ENCODE measurements around the gene SECTM1.
"Not testable (repeated sequence)": the region's sequence is repeated elsewhere in the genome, so short reads cannot be mapped to it uniquely, and the experiment has no call there.

SECTM1 gene
- total RNA-seq: 2.5 to 6.7 (median 4.2) reads per million in 3 experiments

DNA sequence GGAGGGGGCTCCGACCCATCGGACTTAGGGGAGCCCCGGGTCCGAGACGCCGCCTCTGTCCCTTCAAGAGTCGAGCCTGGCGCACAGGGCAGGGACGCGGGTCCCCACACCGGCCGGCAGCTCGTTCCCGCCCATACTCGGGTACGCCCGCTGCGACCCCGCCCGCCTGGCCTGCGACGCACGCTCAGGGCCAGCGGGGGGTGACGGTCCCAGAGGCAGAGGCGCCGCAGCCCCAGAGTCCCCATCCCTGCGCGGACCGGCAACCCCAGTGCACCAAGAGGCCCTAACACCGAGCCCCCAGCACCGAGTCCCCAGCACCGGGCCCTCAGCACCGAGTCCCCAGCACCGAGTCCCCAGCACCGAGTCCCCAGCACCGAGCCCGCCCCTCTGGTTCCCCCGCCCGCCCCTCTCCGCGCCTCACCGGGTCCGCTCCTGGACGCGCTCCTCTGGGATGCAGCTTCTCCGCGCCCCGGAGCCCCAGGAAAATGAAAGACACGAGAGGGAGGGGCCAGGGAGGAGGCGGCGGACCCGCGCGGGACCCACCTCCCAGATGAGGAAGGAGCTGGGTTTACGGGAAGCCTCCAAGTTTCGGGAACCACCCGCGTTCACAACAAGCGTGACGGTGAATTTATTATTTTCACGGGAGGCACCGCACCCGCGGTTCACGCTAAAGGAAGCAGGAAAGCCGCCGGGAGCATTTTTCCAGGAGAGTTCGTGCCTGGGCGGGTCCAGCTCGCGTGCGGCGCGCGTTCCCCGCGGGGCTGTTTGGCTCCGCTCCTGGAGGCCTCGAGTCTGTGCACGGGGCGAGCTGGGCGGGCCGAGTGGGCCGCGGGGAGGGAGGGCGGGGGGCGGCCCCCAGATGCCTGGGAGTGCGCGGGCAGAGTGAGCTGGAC lies at the start of gene SECTM1:
TSS of gene SECTM1 (minus strand) at position 488 of the 893 bp plus-strand sequence. CDS start 6,526 bp downstream, outside the sequence.
- DNase-seq: no peak

DNA sequence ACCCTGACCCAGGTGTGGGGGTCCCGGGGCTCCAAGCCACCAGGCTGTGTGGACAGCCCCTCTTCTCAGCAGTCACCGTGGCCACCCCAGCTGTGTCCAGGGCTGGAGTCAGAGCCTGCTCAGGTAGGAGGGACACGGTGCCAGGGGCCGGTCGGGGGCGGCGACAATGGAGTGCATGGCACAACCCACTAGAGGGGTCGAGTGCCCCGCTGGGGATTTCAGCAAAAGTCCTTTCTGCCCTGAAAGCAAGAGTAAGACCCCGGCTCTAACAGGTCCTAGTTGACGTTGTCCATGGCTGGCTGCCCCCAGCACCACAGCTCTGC lies 49.3 kb upstream of the SECTM1 start:
- no peak for DNase-seq

DNA sequence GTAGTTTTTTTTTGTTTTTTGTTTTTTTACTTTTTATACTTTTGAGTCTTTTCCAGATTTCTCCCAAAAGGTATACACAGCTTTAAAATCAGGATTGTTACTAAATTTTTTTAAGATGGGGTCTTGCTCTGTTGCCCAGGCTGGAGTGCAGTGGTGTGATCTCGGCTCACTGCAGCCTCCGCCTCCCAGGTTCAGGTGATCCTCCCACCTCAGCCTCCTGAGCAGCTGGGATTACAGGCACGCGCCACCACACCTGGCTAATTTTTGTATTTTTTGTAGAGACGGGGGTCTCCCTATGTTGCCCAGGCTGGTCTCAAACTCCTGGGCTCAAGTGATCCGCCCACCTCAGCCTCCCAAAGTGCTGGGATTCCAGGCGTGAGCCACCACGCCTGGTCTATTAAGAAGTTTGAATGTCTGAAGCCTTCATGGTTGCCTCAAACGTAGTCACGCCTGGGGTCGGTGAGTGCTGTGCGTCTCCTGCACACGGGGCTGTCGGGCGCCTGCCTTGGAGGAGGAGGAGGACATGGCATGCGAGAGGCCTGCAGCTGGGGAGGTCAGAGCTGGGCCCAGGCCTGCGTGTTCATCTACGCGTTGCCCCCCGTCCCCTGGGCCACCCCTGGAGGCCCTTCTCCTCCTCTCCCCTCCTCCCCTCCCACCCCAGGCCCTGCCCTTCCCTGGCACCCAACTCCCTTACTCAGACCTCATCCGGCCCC lies 48.8 kb upstream of the SECTM1 start:
- not testable (repeated sequence) for DNase-seq

DNA sequence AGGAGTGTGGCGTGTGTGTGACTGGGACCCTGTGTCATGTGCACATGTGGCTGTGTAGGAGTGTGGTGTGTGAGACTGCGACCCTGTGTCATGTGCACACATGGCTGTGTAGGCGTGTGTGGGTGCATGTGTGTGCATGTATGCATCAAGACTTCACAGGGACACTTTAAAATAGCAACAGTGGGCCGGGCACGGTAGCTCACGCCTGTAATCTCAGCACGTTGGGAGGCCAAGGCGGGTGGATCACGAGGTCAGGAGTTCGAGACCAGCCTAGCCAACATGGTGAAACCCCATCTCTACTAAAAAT lies 48.1 kb upstream of the SECTM1 start:
- not testable (repeated sequence) for DNase-seq

DNA sequence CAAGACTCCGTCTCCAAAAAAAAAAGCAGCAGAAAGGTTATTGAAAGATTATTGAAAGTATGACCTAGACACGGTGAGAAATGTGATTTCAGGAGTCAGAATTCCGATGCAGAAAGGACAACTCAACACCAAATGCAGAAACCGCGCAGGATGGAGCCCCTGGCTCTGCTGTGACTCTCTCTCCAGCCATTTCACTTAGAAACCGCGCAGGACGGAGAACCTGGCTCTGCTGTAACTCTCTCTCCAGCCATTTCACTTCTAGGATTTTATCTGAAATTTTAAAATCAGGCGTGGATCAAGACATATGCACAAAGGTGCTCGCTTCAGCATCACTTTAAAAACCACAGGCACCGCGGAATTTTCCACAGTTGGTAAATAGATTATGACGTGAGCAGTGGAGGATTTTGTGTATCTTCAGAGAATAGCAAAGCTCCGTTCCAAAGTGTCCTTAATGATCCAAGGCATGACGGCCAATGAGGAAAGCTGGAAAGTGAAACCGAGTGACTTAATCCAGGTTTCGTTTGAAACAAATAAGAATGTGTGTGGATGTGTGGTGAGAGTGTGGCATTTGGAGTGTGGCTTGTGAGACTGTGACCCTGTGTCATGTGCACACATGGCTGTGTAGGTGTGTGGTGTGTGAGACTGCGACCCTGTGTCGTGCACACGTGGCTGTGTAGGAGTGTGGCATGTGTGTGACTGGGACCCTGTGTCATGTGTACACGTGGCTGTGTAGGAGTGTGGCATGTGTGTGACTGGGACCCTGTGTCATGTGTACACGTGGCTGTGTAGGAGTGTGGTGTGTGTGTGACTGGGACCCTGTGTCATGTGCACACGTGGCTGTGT lies 47.5 kb upstream of the SECTM1 start:
- no peak for DNase-seq

DNA sequence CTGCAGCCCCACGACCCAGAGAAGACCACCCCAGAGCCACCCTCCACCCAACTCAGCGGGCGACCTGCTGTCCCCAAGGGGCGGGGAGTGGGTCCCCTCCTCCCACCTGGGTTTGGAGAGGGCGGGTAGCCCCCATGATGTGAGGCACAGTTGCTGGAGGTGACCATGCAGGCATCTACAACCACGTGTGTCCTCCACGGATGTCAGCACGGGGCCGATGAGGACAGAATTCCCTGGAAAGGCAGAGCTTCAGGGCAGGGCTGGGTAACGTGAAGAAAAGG lies 45.1 kb upstream of the SECTM1 start:
- no peak for DNase-seq

DNA sequence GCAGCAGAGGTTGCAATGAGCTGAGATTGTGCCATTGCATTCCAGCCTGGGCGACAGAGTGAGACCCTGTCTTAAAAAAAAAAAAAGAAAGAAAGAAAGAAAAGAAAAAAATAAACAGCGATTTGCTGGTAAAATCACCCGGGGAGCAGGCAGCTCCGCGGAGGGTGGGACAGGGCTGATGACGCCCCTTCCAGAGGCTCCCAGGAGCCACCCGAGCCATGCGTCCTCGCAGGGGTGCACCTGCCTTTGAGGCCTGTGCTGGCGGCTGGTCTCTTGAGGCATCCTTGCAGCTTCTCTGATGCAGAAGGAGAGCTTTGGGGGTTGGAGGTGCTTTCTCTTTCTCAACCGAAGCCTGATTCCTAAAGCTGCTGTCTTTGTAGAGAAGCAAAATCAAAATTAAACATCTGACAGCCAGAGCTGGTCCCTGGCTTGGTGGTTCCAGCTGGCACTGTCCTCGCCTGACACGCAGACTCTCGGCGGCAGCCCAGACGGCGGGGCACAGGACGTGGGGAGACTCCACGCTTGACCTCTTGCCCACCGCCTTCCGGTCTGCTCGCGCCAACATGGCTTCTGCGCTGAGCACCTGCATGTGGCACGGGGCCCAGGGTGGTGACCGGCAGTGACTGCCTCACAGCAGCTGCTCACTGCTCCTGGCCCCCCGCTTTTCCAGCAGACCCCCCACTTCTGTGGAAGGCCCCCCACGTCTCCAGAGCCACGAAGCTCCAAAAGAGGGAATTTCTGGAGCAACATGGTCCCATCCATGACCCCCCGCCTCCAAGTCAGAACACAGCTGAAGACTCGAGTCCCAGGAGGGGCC lies 44.6 kb upstream of the SECTM1 start:
- no peak for DNase-seq

DNA sequence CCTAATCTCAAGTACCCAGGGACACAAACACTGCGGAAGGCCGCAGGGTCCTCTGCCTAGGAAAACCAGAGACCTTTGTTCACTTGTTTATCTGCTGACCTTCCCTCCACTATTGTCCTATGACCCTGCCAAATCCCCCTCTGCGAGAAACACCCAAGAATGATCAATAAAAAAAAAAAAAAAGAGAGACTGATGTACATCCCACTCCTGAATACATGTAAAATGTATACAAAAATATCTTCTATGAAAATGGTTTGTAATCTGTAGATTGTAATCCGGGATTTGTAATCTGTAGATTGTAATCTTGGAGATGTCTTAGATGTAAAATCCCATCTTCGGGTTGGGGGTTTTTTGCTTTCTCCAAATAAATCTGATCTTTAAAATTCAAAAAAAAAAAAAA lies 43.7 kb upstream of the SECTM1 start:
- not testable (repeated sequence) for DNase-seq

DNA sequence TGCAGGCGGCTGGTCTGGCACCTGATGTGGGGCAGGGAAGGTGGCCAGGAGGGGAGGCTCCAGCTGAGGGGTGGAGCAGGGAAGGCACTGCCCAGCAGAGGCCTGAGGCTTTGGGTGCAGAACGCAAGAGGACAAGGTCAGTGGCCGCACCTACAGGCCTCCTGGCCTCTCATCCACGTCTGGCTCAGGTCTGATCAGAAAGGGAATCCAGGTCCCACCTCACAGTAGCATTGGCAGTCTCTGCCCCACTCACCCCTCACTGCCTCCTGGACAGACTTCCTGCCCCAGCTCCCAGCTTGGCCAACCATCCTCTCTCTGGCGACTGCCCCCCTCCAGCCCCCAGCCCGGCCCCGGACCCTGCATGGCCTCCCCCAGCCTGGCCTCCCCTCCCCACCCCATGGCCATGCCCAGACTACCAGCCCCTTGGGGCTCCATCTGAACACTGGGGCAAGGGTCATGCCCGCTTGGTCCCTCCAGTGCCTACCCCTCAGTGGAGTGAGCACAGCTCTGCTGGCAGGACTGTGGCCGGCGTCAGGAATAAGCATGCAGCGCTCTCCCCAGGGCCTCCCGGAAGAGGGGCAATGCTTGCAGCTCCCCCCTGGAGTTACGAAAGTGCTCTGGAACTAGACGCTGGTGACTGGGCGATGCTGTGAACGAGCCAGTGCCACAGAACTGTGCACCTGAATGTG lies 42.6 kb upstream of the SECTM1 start:
- DNase-seq: no peak

DNA sequence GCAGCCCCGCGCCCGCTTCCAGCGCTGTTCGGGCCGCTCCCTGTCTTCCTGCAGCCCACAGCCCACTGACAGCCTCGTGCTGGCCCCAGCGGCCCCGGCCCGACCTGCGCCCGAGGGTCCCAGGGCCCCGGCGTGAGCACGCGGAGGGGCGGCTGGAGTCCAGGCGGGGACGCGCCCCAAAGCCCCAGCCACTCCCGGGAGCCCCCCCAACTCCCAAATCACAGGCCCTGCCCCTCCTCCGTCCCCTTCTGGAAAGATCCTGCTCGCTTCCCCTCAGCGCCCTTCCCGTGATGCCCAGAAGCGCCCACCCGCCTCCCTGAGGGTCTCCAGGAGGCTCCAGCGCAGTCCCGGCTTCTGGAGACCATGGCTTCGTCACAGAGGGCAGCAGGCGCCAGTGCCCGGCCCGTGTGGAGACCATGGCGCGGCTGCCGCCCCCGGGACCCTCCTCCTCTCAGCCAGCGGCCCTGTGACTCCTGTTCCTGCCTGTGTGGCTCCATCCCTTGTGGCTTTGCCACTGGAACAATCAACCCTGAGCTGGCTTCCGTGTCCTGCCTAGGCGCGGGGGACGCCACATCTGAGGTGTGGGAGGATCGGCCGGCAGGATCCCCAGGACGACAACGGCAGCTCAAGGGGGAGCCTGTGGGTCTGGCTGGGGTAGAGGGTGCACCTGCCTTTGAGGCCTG lies 41.9 kb upstream of the SECTM1 start:
- DNase-seq: no peak

DNA sequence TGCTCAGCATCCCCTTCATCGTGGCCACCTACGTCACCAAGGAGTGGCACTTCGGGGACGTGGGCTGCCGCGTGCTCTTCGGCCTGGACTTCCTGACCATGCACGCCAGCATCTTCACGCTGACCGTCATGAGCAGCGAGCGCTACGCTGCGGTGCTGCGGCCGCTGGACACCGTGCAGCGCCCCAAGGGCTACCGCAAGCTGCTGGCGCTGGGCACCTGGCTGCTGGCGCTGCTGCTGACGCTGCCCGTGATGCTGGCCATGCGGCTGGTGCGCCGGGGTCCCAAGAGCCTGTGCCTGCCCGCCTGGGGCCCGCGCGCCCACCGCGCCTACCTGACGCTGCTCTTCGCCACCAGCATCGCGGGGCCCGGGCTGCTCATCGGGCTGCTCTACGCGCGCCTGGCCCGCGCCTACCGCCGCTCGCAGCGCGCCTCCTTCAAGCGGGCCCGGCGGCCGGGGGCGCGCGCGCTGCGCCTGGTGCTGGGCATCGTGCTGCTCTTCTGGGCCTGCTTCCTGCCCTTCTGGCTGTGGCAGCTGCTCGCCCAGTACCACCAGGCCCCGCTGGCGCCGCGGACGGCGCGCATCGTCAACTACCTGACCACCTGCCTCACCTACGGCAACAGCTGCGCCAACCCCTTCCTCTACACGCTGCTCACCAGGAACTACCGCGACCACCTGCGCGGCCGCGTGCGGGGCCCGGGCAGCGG lies 41.2 kb upstream of the SECTM1 start:
- no peak for DNase-seq

DNA sequence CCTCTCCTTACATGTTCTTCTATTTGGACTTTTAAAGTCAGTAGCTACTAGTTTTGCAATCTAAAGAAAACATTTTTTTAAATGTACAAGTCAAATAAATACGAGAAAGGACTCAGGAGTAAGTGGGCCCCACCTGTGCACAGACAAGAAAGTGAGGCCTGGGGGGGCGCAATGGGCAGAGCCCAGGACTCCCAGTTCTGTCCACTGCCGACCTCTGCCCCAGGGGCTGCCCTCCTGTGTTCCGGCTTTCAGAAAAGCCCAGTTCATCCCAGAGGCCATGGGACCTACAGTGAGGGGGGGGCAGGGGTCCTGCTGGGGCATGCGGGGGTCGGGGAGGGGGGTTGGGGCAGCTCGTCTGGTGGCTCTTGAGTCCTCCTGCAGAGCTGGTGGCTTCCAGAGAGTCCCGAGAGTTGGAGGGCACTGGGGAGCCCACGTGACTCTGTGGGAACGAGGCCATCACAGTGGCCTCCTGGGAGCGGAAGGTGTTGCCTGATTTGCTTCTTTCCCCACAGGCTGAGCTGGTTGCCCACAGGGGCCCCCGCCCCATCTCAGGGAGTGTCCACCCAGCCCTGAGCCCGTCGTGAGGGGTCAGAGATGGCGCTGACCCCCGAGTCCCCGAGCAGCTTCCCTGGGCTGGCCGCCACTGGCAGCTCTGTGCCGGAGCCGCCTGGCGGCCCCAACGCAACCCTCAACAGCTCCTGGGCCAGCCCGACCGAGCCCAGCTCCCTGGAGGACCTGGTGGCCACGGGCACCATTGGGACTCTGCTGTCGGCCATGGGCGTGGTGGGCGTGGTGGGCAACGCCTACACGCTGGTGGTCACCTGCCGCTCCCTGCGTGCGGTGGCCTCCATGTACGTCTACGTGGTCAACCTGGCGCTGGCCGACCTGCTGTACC lies 40.4 kb upstream of the SECTM1 start:
- no peak for DNase-seq

DNA sequence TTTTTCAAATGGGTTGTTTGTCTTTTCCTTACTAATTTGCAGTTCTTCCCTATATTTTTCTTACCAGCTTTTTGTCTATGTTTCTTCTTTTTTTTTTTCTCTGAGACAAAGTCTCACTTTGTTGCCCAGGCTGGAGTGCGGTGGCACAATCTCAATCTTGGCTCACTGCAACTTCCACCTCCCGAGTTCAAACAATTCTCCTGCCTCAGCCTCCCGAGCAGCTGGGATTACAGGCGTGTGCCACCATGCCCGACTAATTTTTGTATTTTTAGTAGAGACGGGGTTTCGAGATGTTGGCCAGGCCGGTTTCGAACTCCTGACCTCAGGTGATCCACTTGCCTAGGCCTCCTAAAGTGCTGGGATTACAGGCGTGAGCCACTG lies 39.5 kb upstream of the SECTM1 start:
- not testable (repeated sequence) for DNase-seq

DNA sequence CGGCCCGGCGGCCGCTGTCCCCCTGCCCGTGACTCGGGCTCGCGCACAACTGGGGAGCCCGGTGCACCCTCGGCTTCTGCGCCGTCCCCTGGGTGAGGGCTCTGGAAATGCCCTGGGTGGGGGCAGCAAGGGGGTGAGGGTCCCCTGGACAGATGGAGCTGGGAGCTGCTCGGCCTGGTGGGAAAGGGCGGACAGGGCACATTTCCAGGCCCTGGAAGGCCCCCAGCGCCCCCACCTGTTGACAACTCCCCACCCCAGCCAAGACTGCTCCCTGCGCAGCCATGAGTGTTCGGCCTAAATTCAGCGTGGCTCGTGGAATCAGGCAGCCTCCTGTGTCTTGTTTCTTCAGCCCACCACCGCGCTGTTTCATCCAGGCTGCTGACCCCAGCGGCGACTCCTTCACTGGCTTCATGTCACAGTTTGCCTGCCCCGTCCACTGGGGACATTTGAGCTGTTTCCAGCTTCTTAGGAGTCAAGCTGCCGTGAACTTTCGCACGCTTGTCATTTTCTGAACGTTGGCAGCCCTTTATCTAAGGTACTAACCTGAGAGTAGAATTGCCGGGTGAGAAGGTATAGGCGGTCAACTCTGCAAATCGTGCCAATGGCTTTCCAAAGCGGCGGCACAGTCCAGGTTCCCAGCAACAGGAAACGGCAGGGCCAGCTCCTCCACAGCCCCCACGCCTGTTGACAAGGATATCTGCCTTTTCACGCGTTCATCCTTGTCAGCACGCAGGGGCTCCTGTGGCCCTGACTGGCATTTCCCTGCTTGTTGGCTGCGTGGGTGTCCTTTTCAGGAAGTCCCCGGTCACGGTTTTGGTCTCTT lies 38.9 kb upstream of the SECTM1 start:
- DNase-seq: no peak

DNA sequence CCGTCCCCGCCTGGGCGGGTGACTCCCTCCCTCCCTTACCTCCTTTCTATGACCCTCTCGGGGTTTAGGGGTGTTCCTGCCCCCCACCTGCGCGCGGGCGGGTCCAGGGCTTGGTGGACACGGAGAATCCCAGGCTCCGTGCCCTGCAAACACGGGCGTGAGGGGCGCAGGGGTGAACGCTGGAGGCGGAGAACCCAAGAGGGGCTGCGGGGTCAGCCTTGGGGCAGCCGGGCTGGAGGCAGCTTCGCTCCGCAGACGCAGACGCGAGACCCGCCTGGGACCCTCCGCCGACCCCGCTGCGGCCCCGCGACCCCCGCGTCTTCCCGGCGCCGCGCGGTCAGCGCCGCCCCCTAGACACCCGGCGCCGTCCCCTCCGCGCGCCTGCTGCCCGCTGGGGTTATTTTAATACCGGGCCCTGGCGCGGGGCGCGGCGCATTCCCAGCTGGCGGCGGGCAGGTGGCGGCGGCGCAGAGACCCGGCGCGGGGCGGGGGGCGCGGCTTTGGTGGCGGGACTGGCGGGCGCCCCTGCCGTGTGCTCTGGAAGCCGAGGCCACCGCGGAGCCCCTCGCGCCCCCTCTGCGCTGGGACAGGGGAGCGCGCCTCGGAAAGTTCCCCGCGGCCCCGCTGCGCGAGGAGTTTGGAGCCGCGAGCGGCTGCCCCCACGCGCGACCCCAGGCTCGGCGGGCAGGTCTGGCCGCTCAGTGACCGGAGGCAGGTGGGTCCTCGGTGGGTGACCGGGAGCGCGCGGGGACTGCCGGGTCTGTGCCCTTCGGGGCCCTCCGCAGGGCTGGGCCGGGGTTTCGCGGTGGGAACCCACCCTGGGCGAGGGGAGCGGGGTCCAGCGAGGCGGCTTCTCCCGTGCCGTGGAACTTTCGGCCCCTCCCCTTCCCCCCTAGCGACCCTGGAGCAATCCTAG lies 38.0 kb upstream of the SECTM1 start, which contains the start of gene UTS2R:
TSS of gene UTS2R (plus strand) at position 433 of the 916 bp plus-strand sequence. CDS start 2,560 bp downstream, outside the sequence.
- no peak for DNase-seq

DNA sequence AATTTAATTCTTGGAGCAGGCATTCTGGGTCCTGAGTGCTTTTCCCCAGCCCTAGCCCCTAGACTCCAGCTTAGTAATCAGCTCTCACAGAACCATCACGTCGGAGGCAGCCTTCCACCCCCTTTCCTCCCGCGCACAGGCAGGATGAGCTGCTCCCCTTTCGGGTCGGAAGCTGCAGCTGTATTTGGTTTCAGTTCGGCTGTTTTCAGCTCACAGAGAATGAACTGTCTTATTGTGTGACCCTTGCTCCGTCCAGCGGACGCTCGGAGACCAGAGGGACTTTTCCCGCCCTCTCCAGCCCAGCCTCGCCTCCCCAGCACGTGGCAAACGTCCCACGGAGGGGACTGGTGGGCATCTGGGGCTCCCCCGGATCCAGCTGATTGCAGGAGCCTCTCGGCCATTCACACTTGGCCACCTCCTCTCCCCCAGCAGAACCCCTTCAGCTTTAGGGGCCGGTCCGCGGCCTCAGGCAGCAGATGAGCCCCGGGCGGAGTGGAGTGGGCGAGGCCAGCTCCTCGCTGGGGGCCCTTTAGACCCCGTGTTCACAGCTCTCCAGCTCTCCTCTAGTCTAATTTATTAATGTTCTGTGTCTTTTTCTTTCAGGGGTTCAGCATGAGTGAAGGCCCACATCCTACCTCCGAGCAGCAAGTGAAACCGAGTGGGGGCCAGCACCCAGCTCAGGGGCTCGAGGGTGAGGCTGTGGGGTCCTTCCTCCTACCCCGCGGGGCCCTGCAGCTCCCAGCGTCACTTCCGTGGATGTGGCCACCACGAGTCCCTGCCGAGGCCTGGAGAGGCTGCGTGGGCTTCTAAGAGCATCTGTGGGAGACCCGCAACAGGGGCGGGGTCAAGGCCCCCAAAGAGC lies 37.1 kb upstream of the SECTM1 start:
- DNase-seq: no peak

DNA sequence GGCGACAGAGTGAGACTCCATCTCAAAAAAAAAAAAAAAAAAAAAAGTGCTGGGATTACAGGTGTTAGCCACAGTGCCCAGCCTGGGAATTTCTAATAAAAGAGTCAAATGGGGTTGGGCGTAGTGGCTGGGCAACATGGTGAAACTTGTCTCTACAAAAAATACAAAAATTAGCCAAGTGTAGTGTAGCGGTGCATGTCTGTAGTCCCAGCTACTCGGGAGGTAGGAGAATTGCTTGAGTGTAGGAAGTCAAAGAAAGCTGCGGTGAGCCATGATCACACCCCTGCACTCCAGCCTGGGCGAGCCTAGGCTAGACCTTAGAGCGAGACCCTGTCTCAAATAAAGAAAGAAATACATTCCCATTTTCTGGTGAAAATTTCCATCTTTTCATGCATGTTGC lies 35.6 kb upstream of the SECTM1 start:
- no peak for DNase-seq
